HCT116 (cell line): Measurements from ENCODE around the gene ALG1. TPM values are rescaled to one million over a fixed set of nuclear protein-coding genes. Genes with fewer than 3 reads are reported as not detected.

Source experiments
- ATAC-seq: fragments of 200-7000 bp; cut with Tn5 transposase; 2 replicates; pipeline ENCODE4 v1.9.1; 2020; ENCODE audit warnings: mild to moderate bottlenecking, moderate library complexity
- BruUV-seq: library from RNA; stranded (reverse); fragments of 400-500 nt; replicated peaks from 2 replicates; lab custom pipeline; 2021; lab: Mats Ljungman, UMichigan
- CTCF ChIA-PET: fragments of 300-600 bp; sonication (Branson Sonifier 250); formaldehyde crosslinking; loops from one replicate; lab custom pipeline; 2021; ENCODE audit warnings: antibody characterized with exemption; lab: Charles Lee
- POLR2A ChIA-PET: fragments of 300-600, 350-600 bp; sonication (Branson Sonifier 250); formaldehyde crosslinking; loops from one replicate; lab custom pipeline; 2021; ENCODE audit warnings: antibody characterized with exemption; lab: Charles Lee
- RAD21 ChIA-PET, 2 experiments: fragments of 300-600 bp; sonication (Branson Sonifier 250); formaldehyde crosslinking; loops; one replicate each; lab custom pipeline; 2023; ENCODE audit warnings: low total read pairs in 2 of 2; ENCODE audit not compliant: uncharacterized antibody in 2 of 2, unreplicated experiment in 2 of 2, low non-redundant PET in 1 of 2; lab: Charles Lee
- DNase-seq: peaks from one replicate; pipeline ENCODE4 v3.0.0-alpha.2; 2010; ENCODE audit warnings: low read depth, low spot score
- H2AFZ ChIP-seq: fragments of 200-600 bp; shearing (Covaris generic), sonication (generic); 2 replicates; pipeline ENCODE4 v1.6.1; 2017; ENCODE audit warnings: low read depth, mixed run types, mixed read lengths, antibody characterized with exemption, low read length; ENCODE audit not compliant: poor library complexity, severe bottlenecking
- H3K27ac ChIP-seq: 2 replicates; pipeline ENCODE4 v1.5.1; 2012; ENCODE audit warnings: low read depth, low read length
- H3K27me3 ChIP-seq: fragments of 200-600 bp; sonication (generic); 2 replicates; pipeline ENCODE4 v1.6.1; 2016; ENCODE audit warnings: mixed run types, low read length, mixed read lengths; ENCODE audit not compliant: insufficient read depth
- H3K36me3 ChIP-seq, 2 experiments: fragments of 200-500 bp in 1 of 2; fragments of 200-600 bp in 1 of 2; sonication (Bioruptor generic) in 1 of 2; sonication (generic) in 1 of 2; 2 replicates each; pipeline versions ENCODE4 v1.5.1 to v1.6.1; 2014 to 2016; ENCODE audit warnings: low read length in 2 of 2, inconsistent platforms in 1 of 2, mixed read lengths in 1 of 2, mixed run types in 1 of 2; ENCODE audit not compliant: insufficient read depth in 2 of 2, control insufficient read depth in 1 of 2
- H3K4me1 ChIP-seq, 2 experiments: fragments of 200-600 bp in 1 of 2; sonication (generic) in 1 of 2; 2 replicates each; pipeline versions ENCODE4 v1.5.1 to v1.6.1; 2012 to 2017; ENCODE audit warnings: low read length in 2 of 2, inconsistent platforms in 1 of 2, mild to moderate bottlenecking in 1 of 2, mixed read lengths in 1 of 2, mixed run types in 1 of 2, moderate library complexity in 1 of 2; ENCODE audit not compliant: insufficient read depth in 2 of 2, control insufficient read depth in 1 of 2
- H3K4me2 ChIP-seq: fragments of 200-600 bp; sonication (generic); 2 replicates; pipeline ENCODE4 v1.6.1; 2017; ENCODE audit warnings: mixed run types, low read length, mixed read lengths
- H3K4me3 ChIP-seq, 2 experiments: fragments of 200-600 bp in 1 of 2; sonication (generic) in 1 of 2; replicated peaks in 1 of 2; 2 replicates each; pipeline ENCODE4 v1.5.1; 2011 to 2016; ENCODE audit warnings: low read length in 2 of 2, control low read depth in 1 of 2, low read depth in 1 of 2, mild to moderate bottlenecking in 1 of 2, mixed read lengths in 1 of 2, mixed run types in 1 of 2
- H3K79me2 ChIP-seq: fragments of 200-600 bp; sonication (generic); 2 replicates; pipeline ENCODE4 v1.6.1; 2017; ENCODE audit warnings: mild to moderate bottlenecking, mixed run types, low read length, moderate library complexity, mixed read lengths; ENCODE audit not compliant: insufficient read depth
- H3K9ac ChIP-seq: fragments of 200-600 bp; sonication (generic); 2 replicates; pipeline ENCODE4 v1.6.1; 2016; ENCODE audit warnings: low read length, mixed read lengths
- H3K9me2 ChIP-seq: fragments of 200-600 bp; sonication (generic), shearing (Covaris generic); 2 replicates; pipeline ENCODE4 v1.6.1; 2017; ENCODE audit warnings: mixed run types, mild to moderate bottlenecking, moderate library complexity; ENCODE audit not compliant: insufficient read depth
- H3K9me3 ChIP-seq, 2 experiments: fragments of 200-500 bp in 1 of 2; fragments of 200-600 bp in 1 of 2; sonication (Bioruptor generic) in 1 of 2; sonication (generic) in 1 of 2; 2 replicates each; pipeline ENCODE4 v1.6.1; 2014 to 2017; ENCODE audit warnings: low read length in 2 of 2, mixed read lengths in 2 of 2, inconsistent platforms in 1 of 2, low read depth in 1 of 2, mild to moderate bottlenecking in 1 of 2, mixed run types in 1 of 2, moderate library complexity in 1 of 2; ENCODE audit not compliant: control insufficient read depth in 1 of 2, insufficient read depth in 1 of 2
- H4K20me1 ChIP-seq: fragments of 200-600 bp; sonication (generic), shearing (Covaris generic); 2 replicates; pipeline ENCODE4 v1.6.1; 2017; ENCODE audit warnings: mixed run types, mild to moderate bottlenecking, moderate library complexity; ENCODE audit not compliant: insufficient read depth
- CTCF ChIP-seq, 3 experiments: fragments of 200-600 bp in 1 of 3; sonication (generic) in 1 of 3; IDR thresholded peaks in 2 of 3; conservative IDR thresholded peaks in 1 of 3; 2 replicates each; pipeline ENCODE4 v1.5.1; 2012 to 2017; ENCODE audit warnings: low read depth in 2 of 3, low read length in 2 of 3, antibody characterized with exemption in 1 of 3, borderline replicate concordance in 1 of 3, control low read depth in 1 of 3, mild to moderate bottlenecking in 1 of 3, mixed read lengths in 1 of 3, mixed run types in 1 of 3, moderate library complexity in 1 of 3; ENCODE audit not compliant: insufficient read depth in 1 of 3
- ELF1 ChIP-seq: IDR thresholded peaks from 2 replicates; pipeline ENCODE4 v1.6.1; 2012; ENCODE audit warnings: low read depth, borderline replicate concordance
- POLR2A ChIP-seq: IDR thresholded peaks from 2 replicates; pipeline ENCODE4 v1.7.0; 2011; ENCODE audit warnings: borderline replicate concordance; ENCODE audit not compliant: insufficient read depth, insufficient read length; ENCODE audit errors: extremely low read depth
- POLR2AphosphoS5 ChIP-seq: IDR thresholded peaks from 2 replicates; pipeline ENCODE4 v1.6.1; 2011; ENCODE audit warnings: mild to moderate bottlenecking, low read depth, low read length, moderate library complexity
- RAD21 ChIP-seq: IDR thresholded peaks from 2 replicates; pipeline ENCODE4 v1.6.1; 2012; ENCODE audit warnings: low read depth, mild to moderate bottlenecking
- REST ChIP-seq: IDR thresholded peaks from 2 replicates; pipeline ENCODE4 v1.6.1; 2012; ENCODE audit warnings: low read depth
- SP1 ChIP-seq: IDR thresholded peaks from 2 replicates; pipeline ENCODE4 v1.6.1; 2012; ENCODE audit warnings: low read depth
- ZNF274 ChIP-seq: fragments of 200-500 bp; sonication (Bioruptor generic); IDR thresholded peaks from 2 replicates; pipeline ENCODE4 v1.6.1; 2014; ENCODE audit warnings: mild to moderate bottlenecking, low read depth, low read length, inconsistent platforms
- intact Hi-C: fragments of 100-400 bp; cut with micrococcal nuclease; formaldehyde crosslinking; loops from 2 replicates; pipeline ENCODE4 v1.10.0; 2022
- total RNA-seq: library from RNA; stranded (reverse); gene quantifications from one replicate; pipeline ENCODE4 v1.2.1, GENCODE V29; 2021; ENCODE audit not compliant: unreplicated experiment

ALG1 gene
- total RNA-seq, 1 experiment from 2014 or later: 27.1 TPM

GRCh38 chr16:5022521-5022920 lies 49.1 kb upstream of the ALG1 start:
- no peak overlapping the region for H3K4me2 ChIP-seq
- H3K36me3 ChIP-seq: no peaks in the 10 kb centered on the region; a peak in 1 of 4 replicates
- RAD21 ChIA-PET: no interaction called here
- no peaks in the 10 kb centered on the region for H3K9me2 ChIP-seq
- H3K4me3 ChIP-seq: no peak overlapping the region
- H3K9ac ChIP-seq: no peak overlapping the region
- H3K79me2 ChIP-seq: no peaks in the 10 kb centered on the region
- no TSS peak for BruUV-seq
- H4K20me1 ChIP-seq: no peaks in the 10 kb centered on the region
- H3K27ac ChIP-seq: no peak overlapping the region
- CTCF ChIA-PET: no interaction called here
- no peaks in the 10 kb centered on the region for H3K4me1 ChIP-seq
- H3K27me3 ChIP-seq: no peaks in the 10 kb centered on the region
- H2AFZ ChIP-seq: no peak overlapping the region
- intact Hi-C loops: loop anchor here (10.0 kb wide), 1 partner anchor 308 kb away; no protein-coding TSS in a partner anchor
- no peaks in the 10 kb centered on the region for H3K9me3 ChIP-seq
- POLR2A ChIA-PET: no interaction called here
- ATAC-seq: no peak
- TF ChIP-seq ELF1 (no peak), POLR2AphosphoS5 (no peak), ZNF274 (no peak), SP1 (no peak), POLR2A (no peak), RAD21 (no peak), REST (no peak), CTCF (IDR thresholded peaks at IDR 0.05 in 2 of 3, conservative IDR thresholded peaks at IDR 0.05 in 1 of 3; ENCODE audit: borderline replicate concordance in 1 of 3, insufficient read depth in 1 of 3, low read depth in 2 of 3, low read length in 2 of 3) (no peak)
- DNase-seq: no peak
